ENCODE data around the gene ARID1B. TPM values are rescaled to one million over a fixed set of nuclear protein-coding genes. Genes with fewer than 3 reads are reported as not detected.

ARID1B gene
- total and polyA plus RNA-seq, 12 donors = 13.3 to 85.6 (median 50.9) TPM

DNA sequence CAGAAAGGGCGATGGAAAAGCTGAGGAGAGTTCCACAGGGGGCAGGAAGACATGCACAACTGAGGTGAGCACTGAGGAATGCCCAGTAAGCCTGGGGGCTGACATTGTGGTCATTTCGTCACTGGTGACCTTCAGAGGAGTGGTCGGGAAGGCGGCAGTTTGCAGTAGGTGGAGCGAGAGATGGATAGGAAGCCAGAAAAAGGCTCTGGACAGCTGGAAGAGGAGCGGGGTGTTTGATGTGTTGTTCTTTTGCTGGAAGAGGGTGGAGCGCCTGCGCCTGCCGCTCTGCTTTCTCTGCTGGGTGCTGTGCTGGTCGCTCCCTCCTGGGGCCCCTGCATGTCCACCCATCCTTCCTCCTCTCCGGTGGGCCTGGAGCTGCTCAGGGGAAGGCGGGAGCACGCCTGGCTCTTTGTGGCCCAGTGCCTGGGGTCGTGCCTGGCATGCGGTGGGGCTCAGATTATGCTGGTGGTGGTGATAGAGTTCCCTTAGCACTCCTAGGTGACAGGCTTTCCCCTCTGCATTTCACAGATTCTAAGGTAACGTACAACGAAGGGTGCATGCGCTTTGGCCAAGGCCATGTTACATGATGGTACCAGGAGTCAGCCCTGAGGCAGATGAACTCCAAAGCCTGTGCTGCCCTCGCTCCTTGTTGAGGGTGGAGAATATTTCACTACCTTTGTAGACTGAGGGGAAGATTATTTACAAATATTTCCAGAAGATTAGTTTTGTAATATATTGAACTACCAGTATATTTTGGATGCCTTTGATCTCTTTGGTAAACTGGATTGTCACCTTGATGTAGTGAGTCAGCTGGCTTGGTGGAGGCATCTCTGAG, 20.9 kb downstream of the ARID1B start:
- Histone ChIP-seq H3K36me3 (replicated peaks in 1 of 2) (no peaks in the 10 kb centered on the region), H3K4me1 (replicated peaks in 1 of 2) (peaks cover 13 to 44% of the 10 kb centered on the region in 2 donors), H3K9me3 (replicated peaks in 1 of 3) (no peaks in the 10 kb centered on the region), H3K4me3 (no peak overlapping the region), H3K27me3 (no peaks in the 10 kb centered on the region), H3K27ac (no peak overlapping the region)
- 78 to 84% (median 84%) methylated on average over 15 to 19 of the region's 19 CpGs for WGBS, 4 donors
- intact Hi-C loops (cut with DNase I) = no loop called here
- DNase-seq = no peak
- TF ChIP-seq CTCF (IDR thresholded peaks at IDR 0.05) (no peak), POLR2A (IDR thresholded peaks at IDR 0.05) (no peak)

DNA sequence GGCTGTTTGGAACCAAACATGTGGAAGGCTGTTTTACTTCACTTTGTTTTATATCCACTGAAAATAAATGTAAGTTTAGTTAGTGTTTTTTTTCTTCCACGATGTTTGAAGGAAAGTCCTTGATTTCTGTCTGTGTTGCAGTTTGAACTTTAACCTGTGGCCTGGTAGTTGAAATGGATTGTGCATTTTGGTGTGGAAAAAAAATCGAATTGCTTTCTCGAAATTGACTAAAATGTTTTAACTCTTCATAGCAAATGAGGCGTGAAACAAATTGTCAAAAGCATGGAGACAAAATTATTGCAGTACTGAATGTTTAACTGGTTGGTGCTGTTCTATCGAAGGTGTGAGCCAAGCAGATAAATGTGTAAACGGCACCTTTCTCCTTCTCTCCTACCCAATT, 24.5 kb downstream of the ARID1B start:
- H3K4me1 ChIP-seq (replicated peaks in 1 of 2) = peaks cover 8 to 13% of the 10 kb centered on the region in 2 donors
- H3K36me3 ChIP-seq (replicated peaks in 1 of 2) = no peaks in the 10 kb centered on the region
- H3K27ac ChIP-seq = no peak overlapping the region
- H3K4me3 ChIP-seq = no peak overlapping the region
- no peaks in the 10 kb centered on the region for H3K27me3 ChIP-seq
- DNase-seq = no peak
- no peaks in the 10 kb centered on the region for H3K9me3 ChIP-seq (replicated peaks in 1 of 3)
- intact Hi-C loops (cut with DNase I) = no loop called here
- 48 to 57% (median 52%) methylated on average over 6 of the region's 6 CpGs for WGBS, 4 donors
- no peak for TF ChIP-seq POLR2A (IDR thresholded peaks at IDR 0.05)
- TF ChIP-seq CTCF (IDR thresholded peaks at IDR 0.05) = no peak

GRCh38 chr6:156803353-156803752, 26.2 kb downstream of the ARID1B start:
- H3K4me1 ChIP-seq (replicated peaks in 1 of 2) = peaks cover 10 to 27% of the 10 kb centered on the region in 2 donors
- no peaks in the 10 kb centered on the region for H3K9me3 ChIP-seq (replicated peaks in 1 of 3)

GRCh38 chr6:156804402-156804801, 27.2 kb downstream of the ARID1B start:
- no peak for DNase-seq
- H3K4me3 ChIP-seq = no peak overlapping the region
- no peak overlapping the region for H3K27ac ChIP-seq
- intact Hi-C loops (cut with DNase I) = no loop called here
- peaks cover 20 to 38% of the 10 kb centered on the region in 2 donors for H3K4me1 ChIP-seq (replicated peaks in 1 of 2)
- no peaks in the 10 kb centered on the region for H3K9me3 ChIP-seq (replicated peaks in 1 of 3)
- H3K36me3 ChIP-seq (replicated peaks in 1 of 2) = no peaks in the 10 kb centered on the region
- TF ChIP-seq POLR2A (IDR thresholded peaks at IDR 0.05) = no peak
- 94 to 100% (median 96%) methylated on average over 3 to 4 of the region's 4 CpGs for WGBS, 4 donors
- no peaks in the 10 kb centered on the region for H3K27me3 ChIP-seq

More at GRCh38 chr6:156803353-156803752, 26.2 kb downstream of the ARID1B start:
- H3K36me3 ChIP-seq (replicated peaks in 1 of 2) = no peaks in the 10 kb centered on the region
- no peaks in the 10 kb centered on the region for H3K27me3 ChIP-seq
- WGBS, 4 donors = 65 to 81% (median 75%) methylated on average over 2 of the region's 2 CpGs
- intact Hi-C loops (cut with DNase I) = no loop called here
- no peak overlapping the region for H3K4me3 ChIP-seq
- no peak overlapping the region for H3K27ac ChIP-seq
- TF ChIP-seq POLR2A (IDR thresholded peaks at IDR 0.05) (no peak), CTCF (IDR thresholded peaks at IDR 0.05) (no peak)
- DNase-seq = no peak

GRCh38 chr6:156806155-156806554, 29.0 kb downstream of the ARID1B start:
- no peak for DNase-seq
- Histone ChIP-seq H3K4me3 (no peak overlapping the region), H3K36me3 (replicated peaks in 1 of 2) (no peaks in the 10 kb centered on the region), H3K27ac (no peak overlapping the region), H3K27me3 (no peaks in the 10 kb centered on the region), H3K9me3 (replicated peaks in 1 of 3) (no peaks in the 10 kb centered on the region), H3K4me1 (replicated peaks in 1 of 2) (peaks cover 20 to 44% of the 10 kb centered on the region in 2 donors)
- 94 to 97% (median 95%) methylated on average over 4 of the region's 4 CpGs for WGBS, 4 donors
- TF ChIP-seq POLR2A (IDR thresholded peaks at IDR 0.05) (no peak), CTCF (IDR thresholded peaks at IDR 0.05) (no peak)
- intact Hi-C loops (cut with DNase I) = no loop called here

Measured in adrenal gland (tissue), 12 donors.